H1 (cell line): ENCODE results near the gene VPS11. TPM values are rescaled to one million over a fixed set of nuclear protein-coding genes. Genes with fewer than 3 reads are reported as not detected.

ENCODE experiments used
- CTCF ChIA-PET: fragments of 300-600 bp; sonication (Branson Sonifier 250); formaldehyde crosslinking; loops from one replicate; lab custom pipeline; 2021; ENCODE audit not compliant: partially characterized antibody; lab: Charles Lee
- POLR2A ChIA-PET: fragments of 300-600 bp; sonication (Branson Sonifier 250); formaldehyde crosslinking; loops from one replicate; lab custom pipeline; 2021; ENCODE audit warnings: inconsistent platforms; ENCODE audit not compliant: partially characterized antibody; lab: Charles Lee
- DNase-seq, 2 experiments: peaks; one replicate each; pipeline versions ENCODE4 v3.0.0 to v3.0.0-alpha.2; 2010 to 2022; ENCODE audit warnings: low spot score in 2 of 2, low read depth in 1 of 2, mixed read lengths in 1 of 2
- FAIRE-seq: peaks from 2 replicates; lab custom pipeline; 2011; peaks lifted over from hg19 to GRCh38; lab: Jason Lieb, UNC
- H2AFZ ChIP-seq: 2 replicates; pipeline ENCODE4 v1.8.1; 2012; ENCODE audit warnings: low read length, inconsistent platforms
- H2AK5ac ChIP-seq: 2 replicates; pipeline ENCODE4 v1.6.1; 2013; ENCODE audit warnings: low read depth, low read length
- H2BK120ac ChIP-seq: replicated peaks from 2 replicates; pipeline ENCODE3; 2013; ENCODE audit warnings: low read depth, low read length, inconsistent platforms
- H2BK12ac ChIP-seq: 2 replicates; pipeline ENCODE4 v1.6.1; 2013; ENCODE audit warnings: low read depth, low read length
- H2BK15ac ChIP-seq: 2 replicates; pipeline ENCODE4 v1.6.1; 2013; ENCODE audit warnings: low read length
- H2BK20ac ChIP-seq: 2 replicates; pipeline ENCODE4 v1.6.1; 2013; ENCODE audit warnings: low read length
- H2BK5ac ChIP-seq: 2 replicates; pipeline ENCODE4 v1.6.1; 2013; ENCODE audit warnings: low read depth, low read length
- H3K14ac ChIP-seq: 2 replicates; pipeline ENCODE4 v1.6.1; 2013; ENCODE audit warnings: inconsistent platforms; ENCODE audit not compliant: insufficient read length
- H3K18ac ChIP-seq: 2 replicates; pipeline ENCODE4 v1.6.1; 2013; ENCODE audit warnings: low read length; ENCODE audit errors: extremely low read depth
- H3K23ac ChIP-seq: 2 replicates; pipeline ENCODE4 v1.6.1; 2013; ENCODE audit warnings: inconsistent platforms; ENCODE audit not compliant: insufficient read length
- H3K23me2 ChIP-seq: 2 replicates; pipeline ENCODE4 v1.6.1; 2013; ENCODE audit warnings: low read depth, low read length
- H3K27ac ChIP-seq: 2 replicates; pipeline ENCODE4 v1.6.1; 2011; ENCODE audit warnings: low read depth, low read length, inconsistent platforms
- H3K27me3 ChIP-seq, 4 experiments: replicated peaks in 1 of 4; 1 replicate in 1 of 4; 2 replicates in 3 of 4; pipeline versions ENCODE4 v1.6.1 to v1.8.1; 2011 to 2013; ENCODE audit warnings: low read length in 3 of 4, mild to moderate bottlenecking in 3 of 4, inconsistent platforms in 2 of 4, mixed read lengths in 2 of 4, moderate library complexity in 1 of 4; ENCODE audit not compliant: control insufficient read depth in 3 of 4, insufficient read depth in 3 of 4; ENCODE audit errors: extremely low read depth in 1 of 4
- H3K36me3 ChIP-seq, 4 experiments: 2 replicates each; pipeline versions ENCODE4 v1.6.1 to v1.8.1; 2011 to 2013; ENCODE audit warnings: mild to moderate bottlenecking in 4 of 4, low read length in 3 of 4, moderate library complexity in 2 of 4, control low read depth in 1 of 4, inconsistent platforms in 1 of 4; ENCODE audit not compliant: insufficient read depth in 4 of 4, control insufficient read depth in 2 of 4
- H3K4ac ChIP-seq: replicated peaks from 2 replicates; pipeline ENCODE3; 2013; ENCODE audit warnings: low read length, low read depth, mixed read lengths, inconsistent platforms; ENCODE audit not compliant: insufficient read length
- H3K4me1 ChIP-seq, 4 experiments: replicated peaks in 1 of 4; 1 replicate in 1 of 4; 2 replicates in 3 of 4; pipeline versions ENCODE4 v1.6.1 to v1.8.1; 2011 to 2013; ENCODE audit warnings: low read length in 3 of 4, inconsistent platforms in 2 of 4, mixed read lengths in 1 of 4; ENCODE audit not compliant: insufficient read depth in 4 of 4, control insufficient read depth in 3 of 4
- H3K4me2 ChIP-seq, 2 experiments: 2 replicates each; pipeline versions ENCODE4 v1.6.1 to v1.8.1; 2011 to 2013; ENCODE audit warnings: low read depth in 2 of 2, low read length in 2 of 2, control low read depth in 1 of 2, inconsistent platforms in 1 of 2, mild to moderate bottlenecking in 1 of 2; ENCODE audit not compliant: insufficient read depth in 1 of 2
- H3K4me3 ChIP-seq, 4 experiments: fragments of 200-600, 300-600 bp in 1 of 4; sonication (generic), shearing (Covaris generic), sonication (Bioruptor Twin) in 1 of 4; 2 replicates each; pipeline versions ENCODE4 v1.5.1 to v1.8.1; 2011 to 2016; ENCODE audit warnings: low read length in 4 of 4, low read depth in 3 of 4, control low read depth in 2 of 4, inconsistent platforms in 2 of 4, mild to moderate bottlenecking in 2 of 4, mixed read lengths in 1 of 4, moderate library complexity in 1 of 4; ENCODE audit not compliant: insufficient read depth in 2 of 4; ENCODE audit errors: extremely low read depth in 1 of 4
- H3K56ac ChIP-seq: replicated peaks from 2 replicates; pipeline ENCODE3; 2013; ENCODE audit warnings: low read depth, mild to moderate bottlenecking, mixed read lengths, low read length, inconsistent platforms; ENCODE audit not compliant: insufficient read length
- H3K79me1 ChIP-seq: 2 replicates; pipeline ENCODE4 v1.6.1; 2013; ENCODE audit warnings: low read depth, low read length, control low read depth
- H3K79me2 ChIP-seq, 2 experiments: 2 replicates each; pipeline versions ENCODE4 v1.6.1 to v1.8.1; 2012 to 2013; ENCODE audit warnings: low read length in 2 of 2, mild to moderate bottlenecking in 2 of 2, inconsistent platforms in 1 of 2; ENCODE audit not compliant: insufficient read depth in 2 of 2, control insufficient read depth in 1 of 2
- H3K9ac ChIP-seq, 4 experiments: replicated peaks in 1 of 4; 1 replicate in 1 of 4; 2 replicates in 3 of 4; pipeline versions ENCODE4 v1.6.1 to v1.8.1; 2011 to 2013; ENCODE audit warnings: low read depth in 3 of 4, low read length in 3 of 4, control low read depth in 2 of 4, mild to moderate bottlenecking in 2 of 4, moderate library complexity in 2 of 4, inconsistent platforms in 1 of 4; ENCODE audit errors: extremely low read depth in 1 of 4
- H3K9me3 ChIP-seq, 2 experiments: 2 replicates each; pipeline versions ENCODE4 v1.6.1 to v1.8.1; 2012 to 2013; ENCODE audit warnings: mild to moderate bottlenecking in 2 of 2, moderate library complexity in 2 of 2, control low read depth in 1 of 2, inconsistent platforms in 1 of 2, low read depth in 1 of 2, low read length in 1 of 2, mixed read lengths in 1 of 2; ENCODE audit not compliant: insufficient read depth in 2 of 2
- H4K20me1 ChIP-seq, 2 experiments: replicated peaks in 1 of 2; 2 replicates each; pipeline versions ENCODE3 to v1.8.1; 2011 to 2013; ENCODE audit warnings: inconsistent platforms in 2 of 2, low read length in 2 of 2, mild to moderate bottlenecking in 1 of 2; ENCODE audit not compliant: insufficient read depth in 2 of 2, control insufficient read depth in 1 of 2
- H4K5ac ChIP-seq: 2 replicates; pipeline ENCODE4 v1.6.1; 2013; ENCODE audit warnings: low read length, low read depth, mixed read lengths, inconsistent platforms; ENCODE audit not compliant: insufficient read length
- H4K8ac ChIP-seq: 2 replicates; pipeline ENCODE4 v1.8.0; 2013; ENCODE audit warnings: mild to moderate bottlenecking, moderate library complexity, low read length, inconsistent platforms; ENCODE audit not compliant: insufficient read depth; ENCODE audit errors: extremely low read depth
- H4K91ac ChIP-seq: replicated peaks from 2 replicates; pipeline ENCODE3; 2013; ENCODE audit warnings: low read length, mixed read lengths, inconsistent platforms; ENCODE audit not compliant: insufficient read length
- ATF3 ChIP-seq: IDR thresholded peaks from 2 replicates; pipeline ENCODE4 v1.6.1; 2011; ENCODE audit warnings: low read depth, mild to moderate bottlenecking, low read length; ENCODE audit not compliant: insufficient read depth
- EGR1 ChIP-seq: IDR thresholded peaks from 2 replicates; pipeline ENCODE4 v1.6.1; 2011; ENCODE audit warnings: low read depth, low read length, borderline replicate concordance
- EP300 ChIP-seq, 2 experiments: IDR thresholded peaks; 1 replicate in 1 of 2; 2 replicates in 1 of 2; pipeline ENCODE4 v1.6.1; 2011 to 2012; ENCODE audit warnings: low read depth in 2 of 2, low read length in 2 of 2, mild to moderate bottlenecking in 2 of 2, borderline replicate concordance in 1 of 2, inconsistent platforms in 1 of 2, moderate library complexity in 1 of 2
- KDM1A ChIP-seq: fragments of 200-600, 300-600 bp; sonication (generic); IDR thresholded peaks from 2 replicates; pipeline ENCODE4 v1.7.1; 2016; ENCODE audit warnings: mild to moderate bottlenecking, low read length, borderline replicate concordance
- POLR2A ChIP-seq, 2 experiments: IDR thresholded peaks; 1 replicate in 1 of 2; 2 replicates in 1 of 2; pipeline ENCODE4 v1.6.1; 2011; ENCODE audit warnings: low read depth in 2 of 2, low read length in 2 of 2, mild to moderate bottlenecking in 2 of 2; ENCODE audit errors: control extremely low read depth in 1 of 2
- WGBS, 2 experiments: shearing (Covaris generic) in 1 of 2; methylation state at CpG; one replicate each; pipeline versions ENCODE4 v1.1.6 to v1.1.7; 2013 to 2015; ENCODE audit warnings: low lambda C conversion rate in 2 of 2, mixed read lengths in 2 of 2, inconsistent platforms in 1 of 2, low coverage in 1 of 2, missing lambda C conversion rate in 1 of 2; ENCODE audit not compliant: insufficient replicate concordance in 2 of 2, insufficient coverage in 1 of 2, insufficient read length in 1 of 2; ENCODE audit errors: extremely low coverage in 1 of 2, missing lambda C conversion rate in 1 of 2; 5-methylcytosine and 5-hydroxymethylcytosine counted together
- polyA plus RNA-seq, 7 experiments: library from polyadenylated mRNA; depleted of rRNA in 3 of 7; stranded (reverse) in 5 of 7; unstranded in 2 of 7; fragments of >200 nt in 5 of 7; fragments of 200-250 nt in 2 of 7; gene quantifications; 1 replicate in 5 of 7; 2 replicates in 1 of 7; 4 replicates in 1 of 7; pipeline versions ENCODE4 v1.2.1 to v1.2.3, GENCODE V29; 2011 to 2013; ENCODE audit warnings: missing spikeins in 2 of 7, mixed read lengths in 2 of 7
- total RNA-seq: library from RNA; stranded (reverse); fragmentation: NEBNext Ultra II Directional; extraction: Animal tissue kit (Norgen Biotek cat#: 25700); gene quantifications from 2 replicates; pipeline ENCODE4 v1.2.1, GENCODE V29; 2021

VPS11 gene
- total and polyA plus RNA-seq, 2 of the 8 experiments (the other 6 are each of a cell fraction or from before 2014, with no cell fraction given), result 13.1 to 15.5 TPM

GRCh38 chr11:119110439-119110838, 42.8 kb downstream of the VPS11 start:
- Histone ChIP-seq H4K8ac (no peak overlapping the region; the same call in 1 of the 2 replicates), H3K27ac (no peak overlapping the region), H2BK15ac (no peak overlapping the region), H3K27me3 (peaks cover 2 to 20% (median 15%) of the 10 kb centered on the region in 4 experiments), H2BK20ac (no peak overlapping the region), H2BK5ac (no peak overlapping the region), H2AK5ac (no peak overlapping the region), H2AFZ (no peak overlapping the region), H3K79me1 (no peaks in the 10 kb centered on the region; the same call in 1 of the 2 replicates), H3K79me2 (no peaks in the 10 kb centered on the region), H3K23ac (no peak overlapping the region), H3K9me3 (no peaks in the 10 kb centered on the region), H3K4me2 (no peak overlapping the region), H3K18ac (no peak overlapping the region), H4K91ac (no peak overlapping the region), H3K4me1 (peaks cover 0 to 20% (median 5%) of the 10 kb centered on the region in 4 experiments; a peak in 5 of 7 replicates), H3K23me2 (peaks cover 12% of the 10 kb centered on the region), H3K4me3 (no peak overlapping the region), H3K9ac (peak overlapping the region in 1 of 4 experiments; percentile 18; a peak in 1 of 7 replicates), H3K14ac (no peak overlapping the region), H2BK120ac (no peak overlapping the region), H3K4ac (no peak overlapping the region), H2BK12ac (no peak overlapping the region), H4K5ac (no peak overlapping the region), H3K36me3 (no peaks in the 10 kb centered on the region; a peak in 1 of 8 replicates), H4K20me1 (peaks cover 0 to 4% of the 10 kb centered on the region in 2 experiments), H3K56ac (no peak overlapping the region)
- DNase-seq (no peak), FAIRE-seq (no peak)
- WGBS, 2 experiments, result 78% methylated on average over 10 of the region's 10 CpGs; no CpG with 5 or more reads in 1 of the 2 experiments
- POLR2A ChIA-PET, result interaction anchor here (0.6 to 10.6 kb wide), 4 partner anchors 9 to 163 kb away, joined by 3 to 139 read pairs (median 26); partner anchors contain the start of genes DPAGT1 and HINFP
- no peak for TF ChIP-seq EP300 (IDR thresholded peaks at IDR 0.05; ENCODE audit: borderline replicate concordance in 1 of 2, low read depth in 2 of 2, low read length in 2 of 2)
- no peak for TF ChIP-seq ATF3
- TF ChIP-seq EGR1, result no peak
- TF ChIP-seq KDM1A, result no peak
- no peak for TF ChIP-seq POLR2A (IDR thresholded peaks at IDR 0.05; ENCODE audit: control extremely low read depth in 1 of 2, low read depth in 2 of 2, low read length in 2 of 2)
- CTCF ChIA-PET, result interaction anchor here (0.6 to 5.4 kb wide), 6 partner anchors 11 to 211 kb away, joined by 3 to 25 read pairs (median 8); no protein-coding TSS in a partner anchor
